NCI-H146 treated with DMSO at 0.1 percent for 48 hours (cell line): ENCODE measurements around the gene ADRA2B.
"Not testable (repeated sequence)": the region's sequence is repeated elsewhere in the genome, so short reads cannot be mapped to it uniquely, and the experiment has no call there.

Source experiments
- DNase-seq: peaks from one replicate; lab custom pipeline; 2025; ENCODE audit not compliant: unreplicated experiment; lab: John Stamatoyannopoulos, UW

Gene ADRA2B

GRCh38 chr2:96091141-96091710, 25.1 kb downstream of the ADRA2B start:
- DNase-seq = no peak

GRCh38 chr2:96090196-96090926, 26.0 kb downstream of the ADRA2B start:
- DNase-seq = no peak

GRCh38 chr2:96089356-96090195, 26.8 kb downstream of the ADRA2B start:
- DNase-seq = no peak

- no peak for DNase-seq
Measured at GRCh38 chr2:96088340-96089335, 27.7 kb downstream of the ADRA2B start.

- no peak for DNase-seq
Measured at GRCh38 chr2:96087130-96087529, 29.2 kb downstream of the ADRA2B start.

GRCh38 chr2:96085541-96086355, 30.6 kb downstream of the ADRA2B start:
- DNase-seq = no peak

GRCh38 chr2:96084858-96085518, 31.4 kb downstream of the ADRA2B start:
- not testable (repeated sequence) for DNase-seq

- no peak for DNase-seq
Measured at GRCh38 chr2:96083989-96084857, 32.1 kb downstream of the ADRA2B start.

GRCh38 chr2:96083064-96083939, 33.1 kb downstream of the ADRA2B start:
- no peak for DNase-seq

- DNase-seq = no peak
Measured at GRCh38 chr2:96082211-96083063, 33.9 kb downstream of the ADRA2B start.

GRCh38 chr2:96081042-96081441, 35.3 kb downstream of the ADRA2B start:
- DNase-seq = no peak

- DNase-seq = no peak
Measured at GRCh38 chr2:96075199-96075771, 41.1 kb downstream of the ADRA2B start.

- no peak for DNase-seq
Measured at GRCh38 chr2:96074156-96074555, 42.2 kb downstream of the ADRA2B start.

- DNase-seq = no peak
Measured at GRCh38 chr2:96073170-96073775, 43.1 kb downstream of the ADRA2B start.

- no peak for DNase-seq
Measured at GRCh38 chr2:96072746-96073145, 43.6 kb downstream of the ADRA2B start.
